ENCODE results near the gene POFUT2. TPM values are rescaled to one million over a fixed set of nuclear protein-coding genes. Genes with fewer than 3 reads are reported as not detected.
A peak's percentile ranks its signal among the peaks of the same experiment; 100 is the strongest.
"Not testable (repeated sequence)": the region's sequence is repeated elsewhere in the genome, so short reads cannot be mapped to it uniquely, and the experiment has no call there.

POFUT2 gene
- total RNA-seq, 4 donors from 2014 or later, result 7.9 to 11.4 (median 9.4) TPM

GRCh38 chr21:45308194-45309068, 20.7 kb upstream of the POFUT2 start:
- Histone ChIP-seq H3K4me1 (peaks cover 14 to 43% (median 42%) of the 10 kb centered on the region in 3 donors), H3K27me3 (peaks cover 0 to 19% (median 0%) of the 10 kb centered on the region in 4 donors), H3K27ac (peak overlapping the region; percentile 67 to 89 (median 82)), H3K4me3 (no peak overlapping the region), H3K9me3 (no peaks in the 10 kb centered on the region), H3K36me3 (no peaks in the 10 kb centered on the region)
- intact Hi-C loops (cut with DNase I), result no loop called here
- no peak for DNase-seq
- TF ChIP-seq POLR2A (IDR thresholded peaks at IDR 0.05), result no peak
- no peak for TF ChIP-seq CTCF (IDR thresholded peaks at IDR 0.05)
- 48 to 51% methylated on average over 11 to 14 of the region's 27 CpGs for WGBS, 2 donors

- peaks cover 14 to 46% (median 44%) of the 10 kb centered on the region in 3 donors for H3K4me1 ChIP-seq
- H3K9me3 ChIP-seq; DNase-seq; intact Hi-C loops (cut with DNase I); H3K36me3 ChIP-seq; H3K4me3 ChIP-seq: not testable (repeated sequence)
- peaks cover 0 to 19% (median 0%) of the 10 kb centered on the region in 4 donors for H3K27me3 ChIP-seq
- H3K27ac ChIP-seq, result peak overlapping the region; percentile 51 to 89 (median 85)
- WGBS, 2 donors, result 73 to 78% methylated on average over 16 to 17 of the region's 17 CpGs
Observed at GRCh38 chr21:45307597-45308158, 20.0 kb upstream of the POFUT2 start.

- TF ChIP-seq POLR2A (IDR thresholded peaks at IDR 0.05), result peak in 1 of 4 donors; percentile 13
- TF ChIP-seq CTCF (IDR thresholded peaks at IDR 0.05), result no peak
- DNase-seq, result no peak
- H3K27me3 ChIP-seq, result peaks cover 0 to 19% (median 0%) of the 10 kb centered on the region in 4 donors
- WGBS, 2 donors, result 0 to 35% methylated on average over 1 to 17 of the region's 33 CpGs
- peak overlapping the region; percentile 51 to 89 (median 84) for H3K27ac ChIP-seq
- H3K4me3 ChIP-seq, result peak overlapping the region in 1 of 4 donors; percentile 38
- no peaks in the 10 kb centered on the region for H3K9me3 ChIP-seq
- H3K36me3 ChIP-seq, result no peaks in the 10 kb centered on the region
- H3K4me1 ChIP-seq, result peaks cover 20 to 53% (median 51%) of the 10 kb centered on the region in 3 donors
- intact Hi-C loops (cut with DNase I), result no loop called here
Observed at GRCh38 chr21:45306832-45307571, 19.3 kb upstream of the POFUT2 start.

GRCh38 chr21:45306453-45306831, 18.7 kb upstream of the POFUT2 start:
- WGBS, 2 donors, result 88 to 91% methylated on average over 11 to 13 of the region's 18 CpGs
- TF ChIP-seq POLR2A (IDR thresholded peaks at IDR 0.05) (no peak), CTCF (IDR thresholded peaks at IDR 0.05) (no peak)
- Histone ChIP-seq H3K27me3 (peaks cover 0 to 19% (median 0%) of the 10 kb centered on the region in 4 donors), H3K27ac (peak overlapping the region; percentile 51 to 89 (median 84)), H3K36me3 (no peaks in the 10 kb centered on the region), H3K4me1 (peaks cover 26 to 58% (median 56%) of the 10 kb centered on the region in 3 donors), H3K4me3 (no peak overlapping the region), H3K9me3 (no peaks in the 10 kb centered on the region)
- intact Hi-C loops (cut with DNase I), result no loop called here
- no peak for DNase-seq

GRCh38 chr21:45305836-45306235, 18.1 kb upstream of the POFUT2 start:
- 79 to 80% methylated on average over 9 of the region's 9 CpGs for WGBS, 2 donors
- no peak for TF ChIP-seq CTCF (IDR thresholded peaks at IDR 0.05)
- TF ChIP-seq POLR2A (IDR thresholded peaks at IDR 0.05), result no peak
- Histone ChIP-seq H3K4me3 (no peak overlapping the region), H3K36me3 (no peaks in the 10 kb centered on the region), H3K27me3 (peaks cover 0 to 19% (median 0%) of the 10 kb centered on the region in 4 donors), H3K4me1 (peaks cover 27 to 65% (median 62%) of the 10 kb centered on the region in 3 donors), H3K27ac (peak overlapping the region in 3 of 4 donors; percentile 14 to 85 (median 84)), H3K9me3 (no peaks in the 10 kb centered on the region)
- DNase-seq, result no peak
- intact Hi-C loops (cut with DNase I), result no loop called here
